Ovary (tissue), 9 donors: ENCODE data around the gene MAL. TPM values are rescaled to one million over a fixed set of nuclear protein-coding genes. Genes with fewer than 3 reads are reported as not detected.

Experiments used
- DNase-seq, 5 donors: peaks; one replicate each; pipeline ENCODE4 v3.0.0-alpha.2; 2019 to 2020
- H3K27ac ChIP-seq, 2 donors: fragments of 200-600 bp; one replicate each; pipeline versions ENCODE4 v1.5.1 to v1.8.0; 2019 to 2022
- H3K27me3 ChIP-seq: fragments of 200-600 bp; one replicate; pipeline ENCODE4 v1.8.0; 2022
- H3K36me3 ChIP-seq: fragments of 200-600 bp; sonication (generic); one replicate; pipeline ENCODE4 v1.5.1; 2019
- H3K4me1 ChIP-seq: one replicate; pipeline ENCODE4 v1.8.1; 2013; ENCODE audit warnings: mild to moderate bottlenecking, moderate library complexity; ENCODE audit not compliant: insufficient read depth
- H3K4me3 ChIP-seq: fragments of 200-600 bp; sonication (generic); one replicate; pipeline ENCODE4 v1.5.1; 2017
- H3K9me3 ChIP-seq, 2 donors: fragments of 200-600 bp in 1 of 2; sonication (generic) in 1 of 2; one replicate each; pipeline versions ENCODE4 v1.5.1 to v1.8.1; 2013 to 2019; ENCODE audit warnings: mild to moderate bottlenecking in 1 of 2, moderate library complexity in 1 of 2
- EP300 ChIP-seq: sonication (generic); formaldehyde crosslinking; IDR thresholded peaks from one replicate; pipeline ENCODE4 v1.6.1; 2017; ENCODE audit warnings: antibody characterized with exemption
- POLR2A ChIP-seq: fragments of 450-650 bp; IDR thresholded peaks from one replicate; pipeline ENCODE4 v1.6.1; 2017; ENCODE audit warnings: antibody characterized with exemption, mild to moderate bottlenecking, moderate library complexity
- WGBS, 3 donors: extraction: QIAGEN DNeasy Blood & Tissue Kit in 1 of 3; methylation state at CpG; one replicate each; pipeline versions ENCODE4 v1.1.5 to v1.1.7; 2013 to 2017; 5-methylcytosine and 5-hydroxymethylcytosine counted together
- intact Hi-C, 4 donors: fragments of 100-400 bp; cut with DNase I; formaldehyde crosslinking; loops; one replicate each; pipeline versions ENCODE4 v1.11.0 to v1.15.1; 2022 to 2023
- polyA plus RNA-seq, 2 donors: library from polyadenylated mRNA; stranded (reverse); fragments of 200-250 nt in 1 of 2; fragments of 350-450 nt in 1 of 2; fragmentation: Illumina TruSeq in 1 of 2; extraction: RNeasy Lipid Tissue Mini Kit (QIAGEN cat#74804) in 1 of 2; gene quantifications; one replicate each; pipeline ENCODE4 v1.2.3, GENCODE V29; 2013 to 2014
- total RNA-seq, 7 donors: library from RNA; depleted of rRNA in 2 of 7; stranded (reverse); fragments of >200 nt in 2 of 7; fragmentation: NEBNext Ultra II Directional in 3 of 7; extraction: Animal tissue kit (Norgen Biotek cat#: 25700) in 3 of 7; gene quantifications; one replicate each; pipeline versions ENCODE4 v1.1.0 to v1.2.4, GENCODE V29; 2016 to 2023
- TF ChIP-seq, protein P1 (sequence below), 3 donors: fragments of 450-650 bp in 2 of 3; fragments of 200-600 bp in 1 of 3; IDR thresholded peaks; one replicate each; pipeline versions ENCODE4 v1.5.1 to v1.8.0; 2016 to 2022; ENCODE audit warnings: antibody characterized with exemption in 3 of 3, mild to moderate bottlenecking in 1 of 3
- donor health status: DM: no; HTN: no; CAD: no; lungs with moderate emphysema.
- donor health status: DM: no; HTN: no; CAD: no.
- donor health status: Bipolar disorder and iron deficiency.
- donor health status: DM: yes; HTN: yes; CAD: no.
- donor health status: DM: no; HTN: no; CAD: no.
- donor health status: DM: yes; HTN: yes; CAD: no.

The MAL gene
- total and polyA plus RNA-seq, 9 donors, result 0.45 to 4.7 (median 1.6) TPM; not detected in 2

DNA sequence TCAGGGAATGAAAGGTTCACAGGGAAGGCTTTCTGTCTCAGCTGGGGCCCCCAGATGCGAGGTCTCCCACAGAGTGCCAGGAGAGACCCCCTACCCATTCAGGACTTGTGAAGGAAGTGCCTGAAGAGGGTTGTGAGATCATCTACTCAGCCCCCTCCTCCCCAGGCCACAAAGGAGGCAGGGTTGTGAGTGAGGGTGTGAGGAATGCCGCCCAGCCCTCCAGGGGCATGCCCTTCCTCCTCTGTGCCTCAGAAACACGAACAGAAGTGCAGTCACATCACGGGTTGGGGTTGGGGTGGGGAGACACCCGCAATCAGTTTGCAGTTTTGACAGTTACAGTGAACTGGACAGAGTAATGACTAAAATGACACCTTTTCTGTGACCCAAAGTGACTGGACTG is 5.0 kb downstream of the MAL start:
- Histone ChIP-seq H3K4me3 (no peak overlapping the region), H3K36me3 (no peaks in the 10 kb centered on the region), H3K4me1 (no peaks in the 10 kb centered on the region), H3K27me3 (no peaks in the 10 kb centered on the region), H3K9me3 (no peaks in the 10 kb centered on the region), H3K27ac (no peak overlapping the region)
- TF ChIP-seq EP300 (no peak), POLR2A (no peak)
- TF ChIP-seq, protein P1, sequence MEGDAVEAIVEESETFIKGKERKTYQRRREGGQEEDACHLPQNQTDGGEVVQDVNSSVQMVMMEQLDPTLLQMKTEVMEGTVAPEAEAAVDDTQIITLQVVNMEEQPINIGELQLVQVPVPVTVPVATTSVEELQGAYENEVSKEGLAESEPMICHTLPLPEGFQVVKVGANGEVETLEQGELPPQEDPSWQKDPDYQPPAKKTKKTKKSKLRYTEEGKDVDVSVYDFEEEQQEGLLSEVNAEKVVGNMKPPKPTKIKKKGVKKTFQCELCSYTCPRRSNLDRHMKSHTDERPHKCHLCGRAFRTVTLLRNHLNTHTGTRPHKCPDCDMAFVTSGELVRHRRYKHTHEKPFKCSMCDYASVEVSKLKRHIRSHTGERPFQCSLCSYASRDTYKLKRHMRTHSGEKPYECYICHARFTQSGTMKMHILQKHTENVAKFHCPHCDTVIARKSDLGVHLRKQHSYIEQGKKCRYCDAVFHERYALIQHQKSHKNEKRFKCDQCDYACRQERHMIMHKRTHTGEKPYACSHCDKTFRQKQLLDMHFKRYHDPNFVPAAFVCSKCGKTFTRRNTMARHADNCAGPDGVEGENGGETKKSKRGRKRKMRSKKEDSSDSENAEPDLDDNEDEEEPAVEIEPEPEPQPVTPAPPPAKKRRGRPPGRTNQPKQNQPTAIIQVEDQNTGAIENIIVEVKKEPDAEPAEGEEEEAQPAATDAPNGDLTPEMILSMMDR (IDR thresholded peaks at IDR 0.05), result no peak
- intact Hi-C loops, result no loop called here
- no peak for DNase-seq
- WGBS, 3 donors, result 35 to 37% (median 36%) methylated on average over 5 of the region's 5 CpGs

DNA sequence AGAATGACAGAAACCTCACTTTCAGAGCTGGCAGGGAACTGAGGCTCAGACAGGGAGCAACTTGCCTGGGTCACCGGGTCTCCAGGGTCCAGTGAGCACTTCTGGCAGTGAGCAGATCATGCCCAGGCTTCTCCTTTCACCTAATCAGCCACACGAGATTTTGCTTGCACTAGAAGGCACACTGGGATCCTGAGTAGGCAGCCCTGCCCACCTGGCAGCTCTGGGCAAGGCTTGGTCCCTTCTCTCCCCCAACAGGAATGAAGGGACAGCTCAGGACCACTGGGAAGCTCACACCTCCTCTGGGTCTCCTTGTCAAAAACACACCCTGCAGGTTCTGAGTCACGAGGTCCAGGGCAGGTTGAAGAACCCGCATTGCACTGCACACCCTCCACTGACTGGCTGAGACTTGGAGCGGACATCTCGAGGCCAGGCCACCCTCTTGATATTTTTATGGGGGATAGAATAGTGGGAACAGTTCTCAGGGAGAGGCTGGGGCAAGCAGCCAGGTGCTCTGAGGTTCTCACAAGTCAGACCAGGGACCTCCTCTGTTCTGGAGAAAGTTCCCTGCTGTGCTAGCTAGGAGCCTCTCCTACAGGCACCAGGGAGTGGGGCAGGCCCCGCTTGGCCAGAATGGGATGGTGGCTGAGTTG is 5.7 kb downstream of the MAL start:
- H3K27ac ChIP-seq, result no peak overlapping the region
- no peaks in the 10 kb centered on the region for H3K4me1 ChIP-seq
- no peaks in the 10 kb centered on the region for H3K36me3 ChIP-seq
- DNase-seq, result no peak
- H3K4me3 ChIP-seq, result no peak overlapping the region
- TF ChIP-seq EP300 (no peak), POLR2A (no peak)
- TF ChIP-seq, protein P1 (IDR thresholded peaks at IDR 0.05), result no peak
- 66 to 69% (median 68%) methylated on average over 7 of the region's 7 CpGs for WGBS, 3 donors
- H3K9me3 ChIP-seq, result no peaks in the 10 kb centered on the region
- H3K27me3 ChIP-seq, result no peaks in the 10 kb centered on the region
- intact Hi-C loops, result no loop called here

DNA sequence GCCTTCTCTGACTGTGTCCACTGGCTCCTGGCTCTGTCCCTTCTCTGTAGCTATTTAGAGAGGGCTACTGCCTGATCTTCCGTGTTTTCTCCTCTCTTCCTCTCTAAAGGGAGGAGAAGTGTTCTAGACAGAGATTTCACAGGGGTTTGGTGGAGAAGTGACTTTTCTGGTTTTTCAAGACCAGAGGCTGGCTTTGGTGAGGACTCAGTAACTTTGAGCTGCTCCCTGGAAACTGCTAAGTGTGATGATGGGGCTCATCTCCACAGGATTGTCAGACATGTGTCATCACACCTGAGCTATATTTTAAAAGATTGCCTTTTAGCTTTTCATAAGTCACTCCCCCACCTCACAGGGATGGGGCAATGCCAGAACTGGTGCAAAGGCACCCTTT is 6.2 kb downstream of the MAL start:
- no peak for DNase-seq
- no peaks in the 10 kb centered on the region for H3K9me3 ChIP-seq
- intact Hi-C loops, result no loop called here
- no peaks in the 10 kb centered on the region for H3K36me3 ChIP-seq
- WGBS, 3 donors, result 54 to 68% (median 55%) methylated on average over 1 of the region's 1 CpG
- TF ChIP-seq, protein P1 (IDR thresholded peaks at IDR 0.05), result no peak
- no peak for TF ChIP-seq EP300
- TF ChIP-seq POLR2A, result no peak
- H3K4me1 ChIP-seq, result no peaks in the 10 kb centered on the region
- no peaks in the 10 kb centered on the region for H3K27me3 ChIP-seq
- no peak overlapping the region for H3K4me3 ChIP-seq
- no peak overlapping the region for H3K27ac ChIP-seq

DNA sequence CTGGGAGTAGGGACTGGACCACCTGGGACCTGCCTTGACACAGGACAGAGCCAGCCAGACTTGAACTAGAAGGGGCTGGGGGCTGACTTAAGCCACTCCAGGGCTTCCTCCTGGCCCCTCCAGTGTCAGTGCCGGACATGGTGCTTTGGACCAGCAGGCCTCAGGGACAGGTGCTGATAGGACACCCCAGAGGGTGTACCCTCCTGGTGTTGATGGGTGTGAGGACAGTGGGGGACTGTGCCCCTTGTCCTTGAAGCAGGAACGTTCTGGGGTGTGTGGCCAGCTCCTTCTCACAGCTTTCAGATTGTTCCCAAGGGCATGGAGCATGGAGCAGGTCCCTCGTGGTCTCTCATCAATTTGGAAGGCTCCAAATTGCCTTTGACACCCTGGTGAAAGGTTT is 6.8 kb downstream of the MAL start:
- Histone ChIP-seq H3K27ac (no peak overlapping the region), H3K27me3 (no peaks in the 10 kb centered on the region), H3K36me3 (no peaks in the 10 kb centered on the region), H3K4me3 (no peak overlapping the region), H3K9me3 (no peaks in the 10 kb centered on the region), H3K4me1 (no peaks in the 10 kb centered on the region)
- no peak for TF ChIP-seq EP300
- TF ChIP-seq, protein P1 (IDR thresholded peaks at IDR 0.05), result no peak
- TF ChIP-seq POLR2A, result no peak
- no peak for DNase-seq
- 32 to 41% (median 39%) methylated on average over 3 of the region's 3 CpGs for WGBS, 3 donors
- intact Hi-C loops, result no loop called here
